ENCODE data around the gene ACTL10.

The ACTL10 gene

DNA sequence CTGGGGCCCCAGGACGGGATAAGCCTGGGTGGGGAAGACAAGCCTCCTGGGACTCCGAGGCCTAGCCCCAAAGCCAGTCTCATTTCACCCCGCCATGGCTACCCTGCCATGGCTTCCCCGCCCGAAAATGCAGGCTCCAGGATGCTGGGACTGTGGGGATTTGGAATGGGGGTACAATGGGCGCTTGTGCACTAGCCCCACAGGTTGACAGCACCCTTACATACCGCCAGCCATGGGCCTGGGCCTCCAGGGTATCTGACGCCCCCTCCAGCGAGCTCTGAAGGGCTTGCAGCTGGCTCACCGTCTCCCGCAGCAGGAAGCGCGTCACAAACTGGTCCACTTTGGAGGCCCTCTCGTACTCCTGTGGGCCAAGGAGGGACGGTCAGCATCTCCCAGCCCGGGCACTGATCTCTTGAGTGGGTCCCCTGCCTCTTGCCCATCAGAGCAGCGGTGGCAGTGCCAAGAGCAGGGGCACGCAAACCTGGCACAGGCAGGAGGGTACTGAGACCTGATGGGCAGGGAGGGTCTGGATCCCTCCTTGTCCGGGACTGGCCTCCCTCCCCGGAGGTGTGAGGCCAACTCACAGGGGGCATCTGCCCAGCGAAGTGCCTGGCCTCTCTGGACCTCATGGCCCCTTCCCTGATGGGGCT, 6.6 kb upstream of the ACTL10 start:
- H3K4me3 ChIP-seq (ENCODE audit: low read length), result no peak overlapping the region
- no peak for DNase-seq (ENCODE audit: low read depth, low spot score)

DNA sequence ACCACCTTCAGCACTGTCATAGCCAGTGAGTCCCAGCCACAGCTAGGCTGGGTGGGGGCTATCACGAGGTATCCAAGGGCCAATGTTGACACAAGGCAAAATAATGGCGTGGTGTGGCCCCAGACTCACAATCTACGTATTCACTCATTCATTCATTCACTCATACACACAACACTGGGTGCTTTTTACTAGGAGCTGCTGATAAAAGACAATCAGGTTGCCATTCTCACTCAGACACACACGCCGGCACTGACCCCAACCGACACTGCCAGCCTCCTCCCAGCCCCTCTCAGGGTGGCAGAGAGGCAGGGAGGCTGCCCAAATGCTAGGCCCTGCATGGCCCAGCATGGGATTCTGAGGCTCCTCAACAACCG, 6.1 kb upstream of the ACTL10 start:
- no peak overlapping the region for H3K4me3 ChIP-seq (ENCODE audit: low read length)
- no peak for DNase-seq (ENCODE audit: low read depth, low spot score)

DNA sequence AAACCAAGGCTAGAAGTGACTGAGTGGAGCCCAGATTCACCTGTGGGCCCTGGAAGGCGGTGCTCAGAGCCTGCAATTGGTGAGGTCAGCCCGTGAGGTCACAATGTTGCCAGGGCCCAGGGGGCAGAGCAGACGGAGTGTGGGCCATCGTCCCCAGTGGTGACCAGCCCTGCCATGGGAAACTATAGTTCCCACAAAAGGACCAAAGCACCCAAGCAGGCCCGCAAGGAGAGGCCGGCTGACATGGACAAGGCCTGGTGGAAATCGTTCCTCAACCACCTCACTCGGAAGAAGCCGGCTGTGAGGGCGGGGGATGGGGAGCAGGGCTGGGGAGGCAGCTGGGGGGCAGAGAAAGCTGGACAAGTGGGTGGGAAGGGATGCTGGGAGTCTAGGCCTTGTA, 4.6 kb upstream of the ACTL10 start, which contains the start of gene C20orf144:
C20orf144 (plus strand) TSS at position 156 of the 400 bp plus-strand sequence; CDS start at position 175, 19 bp downstream.
- no peak for DNase-seq (ENCODE audit: low read depth, low spot score)
- peak within 1 kb of the TSS; percentile 63 for H3K4me3 ChIP-seq (ENCODE audit: low read length)

DNA sequence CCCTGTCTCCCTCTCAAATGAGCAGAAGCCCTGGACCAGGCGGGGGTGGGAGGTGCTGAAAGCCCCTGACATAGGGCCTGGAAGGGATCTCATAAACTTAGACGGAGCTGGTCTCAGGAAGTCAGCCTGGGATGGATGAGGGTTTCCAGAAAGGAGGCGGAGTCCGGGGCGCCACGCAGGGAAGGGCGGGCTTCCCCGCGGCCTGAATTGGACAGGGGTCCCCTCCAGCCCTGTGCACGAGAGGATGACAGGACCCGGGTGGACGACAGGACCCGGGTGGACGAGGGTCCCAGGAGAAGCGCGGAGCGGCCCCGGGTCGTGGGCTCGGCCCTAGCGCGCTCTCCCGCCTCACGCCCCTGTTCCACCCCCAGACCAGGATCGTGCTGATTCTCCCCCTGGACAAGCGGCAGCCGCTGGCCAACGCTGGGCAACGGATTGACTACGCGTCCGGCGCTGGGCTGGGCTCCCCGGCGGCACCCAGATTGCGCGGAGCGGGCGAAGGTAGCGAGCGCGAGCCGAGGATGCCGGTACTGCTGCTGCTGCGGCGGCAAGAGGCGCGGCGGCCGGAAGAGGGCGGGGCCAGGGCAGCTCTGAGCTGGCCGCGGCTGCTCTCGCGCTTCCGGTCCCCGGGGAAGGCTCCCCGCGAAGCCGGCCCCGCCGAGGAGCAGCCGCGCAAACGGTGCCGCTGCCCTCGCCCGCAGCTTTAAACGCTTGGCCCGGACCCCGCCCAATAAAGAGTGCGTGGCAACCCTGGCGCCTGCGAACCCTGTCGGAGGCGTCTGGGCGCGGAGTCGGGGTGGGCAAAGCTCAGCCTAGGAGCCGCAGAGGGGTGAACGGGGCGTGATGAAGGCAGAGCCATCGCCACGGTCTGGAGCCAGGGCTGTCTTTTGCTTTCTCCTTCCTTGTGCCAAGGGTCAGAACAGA, 3.3 kb upstream of the ACTL10 start:
- peak; percentile 48 for DNase-seq (ENCODE audit: low read depth, low spot score)

DNA sequence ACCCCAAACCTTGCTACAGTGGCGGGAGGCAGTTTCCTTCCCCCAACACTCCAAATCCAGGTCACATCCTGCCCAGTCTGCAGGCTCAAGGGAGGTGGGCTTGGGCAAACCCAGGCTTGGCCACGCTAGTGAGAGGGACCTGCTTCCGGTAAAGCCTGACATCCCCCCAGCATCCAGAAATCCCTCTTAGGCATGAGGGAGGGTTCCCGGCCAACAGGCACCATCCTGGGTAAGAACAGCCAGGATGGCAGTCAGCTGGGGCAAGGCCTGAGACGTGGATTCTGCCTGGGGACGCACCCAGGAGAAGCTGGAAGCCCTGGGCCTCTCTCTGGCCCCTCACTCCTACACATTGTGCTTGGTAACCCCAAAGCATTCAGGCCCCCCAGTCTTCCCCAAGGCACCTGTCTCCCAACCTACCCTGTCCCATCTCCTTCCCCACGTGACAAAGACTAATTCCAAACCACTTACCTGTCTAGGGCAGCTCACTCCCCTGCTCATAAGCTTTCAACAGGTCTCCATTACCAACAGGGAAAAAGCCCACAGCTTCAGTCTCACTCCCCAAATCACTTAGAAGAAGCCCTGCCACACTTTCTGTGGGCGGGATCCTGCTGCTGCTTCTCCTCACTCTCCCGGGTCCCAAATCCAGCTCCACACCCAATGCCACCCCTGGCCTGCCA, 2.5 kb upstream of the ACTL10 start:
- H3K4me3 ChIP-seq (ENCODE audit: low read length), result peak overlapping the region; percentile 63
- DNase-seq (ENCODE audit: low read depth, low spot score), result no peak

More for the DNA sequence above, 3.3 kb upstream of the ACTL10 start:
- H3K4me3 ChIP-seq (ENCODE audit: low read length), result peak overlapping the region; percentile 63

DNA sequence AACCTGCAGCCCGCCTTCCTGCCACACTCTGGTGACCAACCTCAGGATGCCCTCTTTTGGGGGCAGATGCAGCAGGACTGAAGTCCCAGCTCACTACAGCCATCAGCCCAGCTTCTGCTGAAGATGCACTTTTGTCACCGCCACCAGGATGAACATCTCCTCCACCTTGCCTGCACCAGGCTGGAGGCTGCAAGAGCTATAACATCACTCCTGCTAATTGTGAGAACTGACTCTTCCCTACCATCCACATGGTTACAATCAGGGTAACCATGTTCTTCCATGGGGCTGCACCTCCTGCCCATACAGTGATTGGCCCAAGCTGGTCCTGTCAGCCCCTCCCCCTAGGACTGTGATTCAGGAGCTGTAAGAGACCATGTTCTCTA, 2.0 kb upstream of the ACTL10 start:
- no peak for DNase-seq (ENCODE audit: low read depth, low spot score)
- H3K4me3 ChIP-seq (ENCODE audit: low read length), result no peak overlapping the region

DNA sequence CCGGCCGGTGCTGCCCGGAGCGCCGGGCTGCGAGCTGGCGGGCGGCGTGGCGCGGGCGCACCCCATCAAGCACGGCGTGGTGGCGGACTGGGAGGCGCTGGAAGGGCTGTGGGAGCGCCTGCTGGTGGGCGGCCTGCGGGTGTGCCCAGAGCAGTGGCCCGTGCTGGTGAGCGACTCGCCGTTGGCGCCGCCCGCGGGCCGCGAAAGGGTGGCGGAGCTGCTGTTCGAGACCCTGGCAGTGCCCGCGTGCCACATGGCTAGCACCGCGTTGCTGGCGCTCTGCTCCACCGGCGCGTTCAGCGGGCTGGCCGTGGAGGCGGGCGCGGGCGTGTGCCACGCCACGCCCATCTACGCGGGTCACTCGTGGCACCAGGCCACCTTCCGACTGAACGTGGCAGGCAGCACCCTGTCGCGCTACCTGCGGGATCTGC, 517 bp downstream of the ACTL10 start:
- no peak overlapping the region for H3K4me3 ChIP-seq (ENCODE audit: low read length)
- DNase-seq (ENCODE audit: low read depth, low spot score), result no peak

DNA sequence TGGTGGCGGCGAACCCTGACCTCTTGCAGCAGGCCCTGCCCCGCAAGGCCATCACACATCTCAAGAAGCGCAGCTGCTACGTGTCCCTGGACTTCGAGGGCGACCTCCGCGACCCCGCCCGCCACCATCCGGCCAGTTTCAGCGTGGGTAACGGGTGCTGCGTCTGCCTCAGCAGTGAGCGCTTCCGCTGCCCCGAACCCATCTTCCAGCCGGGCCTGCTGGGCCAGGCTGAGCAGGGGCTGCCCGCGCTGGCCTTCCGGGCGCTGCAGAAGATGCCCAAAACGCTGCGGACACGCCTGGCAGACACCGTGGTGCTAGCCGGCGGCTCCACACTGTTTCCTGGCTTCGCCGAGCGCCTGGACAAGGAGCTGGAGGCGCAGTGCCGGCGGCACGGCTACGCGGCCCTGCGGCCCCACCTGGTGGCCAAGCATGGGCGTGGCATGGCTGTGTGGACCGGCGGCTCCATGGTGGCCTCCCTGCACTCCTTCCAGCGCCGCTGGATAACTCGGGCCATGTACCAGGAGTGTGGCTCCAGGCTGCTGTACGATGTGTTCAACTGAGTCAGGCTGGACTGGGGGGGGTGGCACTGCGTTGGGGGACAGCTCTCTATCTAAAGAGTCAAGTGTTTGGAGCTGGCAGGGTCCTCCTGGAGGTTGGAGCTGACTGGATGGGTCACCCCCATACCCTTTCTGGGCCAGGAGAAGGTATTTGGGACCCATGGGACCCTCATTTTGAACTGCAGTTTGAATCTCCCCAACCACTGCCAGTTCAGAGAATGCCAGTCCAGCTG, 1.1 kb downstream of the ACTL10 start:
- H3K4me3 ChIP-seq (ENCODE audit: low read length), result no peak overlapping the region
- DNase-seq (ENCODE audit: low read depth, low spot score), result no peak

DNA sequence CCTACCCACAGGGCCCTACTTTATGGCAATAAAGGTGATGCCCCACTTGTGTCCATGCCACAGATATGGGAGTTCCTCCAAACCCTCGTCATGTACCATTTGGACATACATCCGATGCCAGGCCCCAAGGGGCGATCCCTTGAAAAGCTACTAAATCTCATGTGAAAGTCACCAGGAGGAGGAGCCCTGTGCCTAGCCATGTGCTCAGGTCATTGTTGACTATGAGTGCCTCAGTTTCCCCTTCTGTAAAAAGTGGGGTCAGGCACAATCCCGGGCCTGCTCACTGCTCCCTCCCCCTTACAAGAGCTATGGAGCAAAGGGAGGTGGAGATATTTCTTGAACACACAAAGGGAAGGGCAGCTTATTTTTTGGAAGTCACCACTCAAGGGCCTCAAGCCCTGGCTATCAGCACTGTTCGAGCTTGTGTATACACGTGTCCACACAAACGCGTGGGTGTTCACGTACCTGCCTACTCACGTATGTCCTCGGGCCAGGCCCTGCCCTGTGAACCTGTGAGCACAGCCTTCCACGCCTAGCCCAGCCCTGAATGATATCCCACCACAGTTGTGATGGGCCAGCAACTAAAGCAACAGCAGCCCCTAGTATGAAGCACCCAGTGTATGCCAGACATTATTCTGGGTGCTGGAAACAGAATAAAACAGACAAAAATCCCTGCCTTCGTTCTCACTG, 1.9 kb downstream of the ACTL10 start:
- no peak overlapping the region for H3K4me3 ChIP-seq (ENCODE audit: low read length)
- DNase-seq (ENCODE audit: low read depth, low spot score), result no peak

DNA sequence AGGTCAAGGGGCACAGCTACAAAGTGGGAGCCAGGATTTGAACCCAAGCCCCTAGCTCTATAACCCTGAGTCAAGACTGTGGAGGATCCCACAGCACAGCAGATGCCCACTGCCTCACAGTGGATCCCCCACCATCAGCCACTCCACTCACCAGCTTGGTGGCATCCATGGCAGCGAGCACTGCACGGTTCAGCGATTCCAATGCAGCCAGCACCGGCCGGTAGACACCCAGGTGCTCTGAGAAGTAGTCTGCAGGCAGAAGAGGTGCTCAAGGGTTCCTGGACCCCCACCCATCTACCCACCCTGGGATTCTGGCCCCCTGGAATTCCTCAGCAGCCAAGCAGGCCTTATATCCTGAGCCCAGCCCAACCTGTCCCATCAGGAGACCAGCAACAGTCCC, 2.5 kb downstream of the ACTL10 start:
- H3K4me3 ChIP-seq (ENCODE audit: low read length), result no peak overlapping the region
- DNase-seq (ENCODE audit: low read depth, low spot score), result no peak

DNA sequence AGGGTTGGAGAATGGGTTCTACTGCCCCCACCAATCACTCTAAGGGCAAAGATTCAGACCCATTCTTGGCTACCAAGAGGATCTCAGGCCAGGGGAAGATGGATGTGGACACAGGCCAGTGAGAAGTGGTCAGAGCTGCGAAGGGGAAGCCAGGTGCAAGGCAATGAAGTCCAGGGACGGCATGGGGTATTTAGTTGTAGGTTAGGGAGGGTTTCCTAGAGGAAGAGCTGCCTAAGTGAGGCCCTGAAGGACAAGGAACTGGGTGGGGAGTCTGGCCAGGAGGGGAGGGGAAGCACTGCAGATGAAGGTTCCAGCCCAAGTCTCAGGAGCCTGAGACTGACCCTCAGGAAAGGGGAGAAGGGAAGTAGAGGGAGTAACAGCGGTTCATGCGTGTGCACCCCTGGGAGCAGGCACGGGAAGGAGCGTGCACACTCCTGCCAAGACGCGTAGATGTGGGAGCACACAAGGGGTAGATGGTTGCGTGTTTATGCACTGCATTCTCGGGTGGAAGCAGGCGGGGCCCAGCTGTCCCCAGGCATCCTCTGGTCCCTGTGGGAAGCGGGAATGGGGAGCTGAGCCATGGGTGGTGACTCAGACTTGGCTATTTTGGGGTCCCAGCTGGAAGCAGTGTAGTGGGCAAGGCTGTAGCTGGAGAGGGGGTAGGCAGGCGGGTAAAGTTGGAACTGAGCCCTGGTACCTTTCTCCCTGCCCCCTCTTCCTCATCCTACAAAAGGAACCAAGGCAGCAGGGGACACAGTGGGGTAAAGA, 3.3 kb downstream of the ACTL10 start:
- H3K4me3 ChIP-seq (ENCODE audit: low read length), result no peak overlapping the region
- no peak for DNase-seq (ENCODE audit: low read depth, low spot score)

DNA sequence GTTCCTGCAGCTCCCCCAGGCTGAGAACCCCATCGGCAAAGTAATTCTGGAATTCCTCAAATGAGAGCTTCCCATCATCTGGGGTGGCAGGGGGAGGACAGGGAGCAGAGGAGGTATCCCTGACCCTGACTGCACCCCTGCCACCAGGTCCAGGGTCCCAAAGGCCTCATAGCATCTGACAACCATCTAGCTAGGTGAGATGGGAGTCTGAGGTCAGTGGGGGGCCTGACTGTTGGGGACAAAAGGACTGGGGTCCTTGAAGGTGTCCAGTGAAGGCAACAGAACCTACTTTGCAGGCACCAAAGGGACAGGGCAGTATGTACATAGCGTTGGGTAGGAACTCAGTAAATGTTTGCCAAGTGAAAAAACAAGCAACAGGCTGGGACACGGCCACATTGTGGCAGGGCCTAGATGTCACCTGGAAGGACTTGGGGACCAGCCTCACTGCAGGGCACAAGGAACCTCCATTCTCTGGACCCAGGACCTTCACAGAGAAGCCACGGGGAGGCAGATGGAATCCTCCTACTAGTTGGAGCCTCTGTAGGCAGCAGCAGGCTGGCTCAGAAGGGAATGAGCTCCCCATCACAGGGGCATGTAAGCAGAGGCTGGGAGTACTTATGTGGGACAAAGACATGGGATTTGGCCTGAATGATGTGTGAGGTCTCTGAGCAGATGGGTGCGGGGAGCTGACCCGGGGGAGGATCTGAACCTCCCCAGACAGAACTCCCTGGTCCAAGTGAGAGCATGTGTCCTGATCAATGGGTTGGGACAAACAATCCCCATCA, 4.2 kb downstream of the ACTL10 start:
- no peak for DNase-seq (ENCODE audit: low read depth, low spot score)
- no peak overlapping the region for H3K4me3 ChIP-seq (ENCODE audit: low read length)

DNA sequence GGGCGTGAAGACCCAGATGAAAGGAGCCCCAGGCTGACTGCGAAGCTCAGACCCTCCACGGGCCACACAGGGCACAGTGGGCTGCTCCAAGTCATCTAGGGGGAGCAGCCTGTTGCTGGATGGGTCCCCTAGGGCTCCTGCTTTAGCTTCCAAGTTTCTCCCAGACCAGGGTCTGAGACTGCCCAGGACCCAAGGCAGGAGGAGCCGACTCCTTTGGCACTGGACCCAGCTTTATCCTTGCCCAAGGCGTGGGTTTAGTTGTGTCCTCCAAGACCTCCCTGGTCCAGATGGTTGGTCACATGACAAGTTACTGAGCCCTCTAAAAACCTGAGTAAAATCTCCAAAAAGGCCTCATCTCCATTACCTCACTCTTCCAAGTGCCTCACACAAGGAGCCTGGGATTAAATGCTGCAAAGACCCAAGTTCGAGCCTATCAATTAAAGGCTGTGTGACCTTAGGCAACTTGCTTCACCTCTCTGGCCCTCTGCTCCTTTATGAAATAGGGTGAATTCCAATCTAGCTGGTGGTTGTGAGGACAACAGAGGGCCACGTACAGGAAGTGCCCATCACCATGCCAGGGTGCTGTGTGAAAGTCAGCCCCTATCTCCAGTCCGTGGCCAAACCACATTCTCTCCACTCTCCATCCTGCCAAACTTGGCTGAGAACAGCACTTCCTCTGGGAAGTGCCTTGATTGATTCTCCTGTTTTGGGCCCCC, 5.0 kb downstream of the ACTL10 start:
- H3K4me3 ChIP-seq (ENCODE audit: low read length), result no peak overlapping the region
- DNase-seq (ENCODE audit: low read depth, low spot score), result no peak

DNA sequence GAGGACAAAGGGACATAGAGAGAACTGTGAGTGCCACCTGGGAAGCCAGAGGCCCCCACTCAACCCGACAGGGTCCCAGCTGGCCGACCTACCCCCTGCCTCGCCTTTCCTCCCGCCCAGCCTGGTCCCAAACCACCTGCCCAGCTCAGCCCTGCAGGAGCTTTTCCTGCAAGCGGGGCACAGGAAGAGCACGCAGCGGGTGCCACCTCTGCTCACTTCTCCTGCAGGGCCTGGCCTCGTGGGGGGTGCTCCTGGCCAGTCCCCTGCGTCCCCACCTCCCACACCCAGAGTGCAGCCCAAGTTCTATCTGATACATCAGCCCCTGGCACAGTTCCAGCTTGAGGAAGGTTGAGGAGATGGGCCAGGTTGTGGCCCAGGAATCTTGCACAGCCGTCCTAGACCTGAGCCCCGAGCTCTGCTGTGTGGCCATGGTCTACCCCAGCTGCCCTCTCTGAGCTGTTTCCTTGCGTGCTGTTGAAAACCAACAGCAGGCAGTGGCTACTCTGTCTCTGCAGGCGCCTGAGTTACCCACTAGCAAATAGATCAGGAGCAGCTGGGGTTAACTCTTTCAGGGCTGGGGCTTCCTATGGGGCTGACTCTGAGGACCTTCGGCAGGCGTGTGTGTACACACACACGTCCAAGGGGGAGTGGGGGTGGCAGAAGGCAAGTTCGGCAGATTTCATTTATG, 5.8 kb downstream of the ACTL10 start:
- DNase-seq (ENCODE audit: low read depth, low spot score), result no peak
- H3K4me3 ChIP-seq (ENCODE audit: low read length), result no peak overlapping the region

DNA sequence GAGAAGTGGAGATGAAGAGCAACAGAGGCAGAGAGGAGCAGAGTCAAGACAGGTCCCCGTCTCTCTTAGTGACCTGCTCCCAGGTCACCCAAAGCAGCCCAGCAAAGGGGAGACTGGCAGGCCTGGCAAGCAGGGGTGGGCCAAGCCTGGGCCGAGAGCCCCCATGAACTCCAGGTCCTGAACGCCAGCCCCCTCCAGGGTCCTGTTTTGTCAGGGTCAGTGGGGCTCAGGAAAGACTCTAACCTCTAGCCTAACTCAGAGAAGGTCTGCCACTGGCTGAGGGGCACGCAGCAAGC, 6.3 kb downstream of the ACTL10 start:
- DNase-seq (ENCODE audit: low read depth, low spot score), result no peak
- no peak overlapping the region for H3K4me3 ChIP-seq (ENCODE audit: low read length)
